Medulla oblongata (tissue), 1 donor: Measurements from ENCODE around the gene SLC25A41.

Experiments
- DNase-seq: peaks from one replicate; pipeline ENCODE4 v3.0.0-alpha.2; 2015; ENCODE audit errors: extremely low spot score

The SLC25A41 gene

DNA sequence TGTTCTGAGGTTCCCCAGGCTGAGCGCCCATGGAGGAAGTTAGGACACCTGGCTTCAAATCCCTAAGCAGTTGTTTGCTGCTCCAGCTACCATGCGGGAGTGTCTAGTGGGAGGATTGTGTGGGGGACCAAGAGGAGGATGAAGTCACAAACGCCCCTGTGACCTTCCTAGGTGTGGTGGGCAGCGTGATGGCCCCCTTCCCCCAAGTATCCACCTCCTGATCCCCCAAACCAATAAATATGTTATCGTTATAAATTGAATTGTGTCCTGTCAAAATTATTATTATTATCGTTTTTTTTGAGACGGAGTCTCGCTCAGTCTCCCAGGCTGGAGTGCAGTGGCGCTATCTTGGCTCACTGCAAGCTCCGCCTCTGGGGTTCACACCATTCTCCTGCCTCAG lies at the start of gene SLC25A41:
SLC25A41 (minus strand) TSS at position 101 of the 400 bp plus-strand sequence; CDS start at position 31, 70 bp downstream.
- DNase-seq, result no peak

DNA sequence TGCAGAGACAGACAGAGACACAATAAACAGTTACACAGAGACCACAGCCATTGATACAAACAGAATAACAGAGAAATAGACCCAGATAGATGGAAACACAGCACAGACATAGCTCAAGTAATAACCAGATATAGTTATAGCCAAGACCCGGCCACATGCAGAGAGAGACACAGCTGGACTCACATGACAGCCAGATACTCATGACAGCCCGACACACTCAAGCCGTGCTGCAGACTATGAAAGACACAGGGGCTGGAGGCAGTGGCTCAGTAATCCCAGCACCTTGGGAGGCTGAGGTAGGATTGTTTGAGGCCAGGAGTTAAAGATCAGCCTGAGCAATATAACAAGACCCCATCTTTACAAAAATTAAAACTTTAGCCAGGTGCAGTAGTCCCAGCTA lies 49.7 kb upstream of the SLC25A41 start:
- no peak for DNase-seq

DNA sequence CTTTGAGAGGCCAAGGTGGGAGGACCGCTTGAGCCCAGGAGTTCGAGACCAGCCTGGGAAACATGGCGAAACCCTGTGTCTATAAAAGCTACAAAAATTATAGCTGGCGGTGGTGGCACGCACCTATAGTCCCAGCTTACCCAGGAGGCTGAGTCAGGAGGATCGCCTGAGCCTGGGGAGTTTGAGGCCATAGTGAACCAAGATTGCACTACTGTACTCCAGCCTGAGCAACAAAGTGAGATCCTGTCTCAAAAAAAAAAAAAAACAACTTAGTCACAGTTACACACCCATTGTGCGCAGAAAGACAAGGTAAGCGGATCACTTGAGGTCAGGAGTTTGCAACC lies 48.8 kb upstream of the SLC25A41 start:
- DNase-seq, result no peak

- DNase-seq, result peak; percentile 72
Observed at GRCh38 chr19:6481541-6482342, 48.2 kb upstream of the SLC25A41 start, which contains the start of gene DENND1C. DENND1C (minus strand) TSS chr19:6481787; CDS start chr19:6481695, 92 bp downstream.

GRCh38 chr19:6480848-6481415 lies 47.4 kb upstream of the SLC25A41 start:
- no peak for DNase-seq

DNA sequence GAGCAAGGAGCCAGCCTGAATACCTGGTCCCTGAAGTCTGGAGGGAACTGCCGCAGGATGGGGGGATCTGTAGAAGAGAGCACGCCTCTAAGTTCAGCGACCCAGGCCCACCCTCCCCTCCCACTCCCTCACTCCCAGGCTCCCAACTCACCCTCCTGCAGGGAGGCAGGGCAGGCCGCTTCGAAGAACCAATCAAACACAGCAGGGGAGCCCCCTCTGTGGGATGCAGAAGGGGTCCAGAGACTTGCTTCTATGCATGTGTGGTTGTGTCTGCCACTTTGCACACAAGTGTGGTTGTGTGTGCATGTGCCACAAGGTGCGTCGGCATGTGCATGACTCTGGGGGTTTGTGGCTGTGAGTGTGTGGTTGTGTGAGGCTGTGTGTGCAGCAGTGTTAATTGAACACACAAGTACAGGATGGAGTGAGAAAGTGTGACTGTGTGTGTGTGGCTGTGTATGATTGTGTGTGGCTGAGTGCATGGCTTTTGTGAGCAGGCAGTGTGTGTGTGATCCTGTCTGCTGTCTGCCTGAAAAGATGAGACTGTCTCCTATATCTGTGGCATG lies 46.4 kb upstream of the SLC25A41 start:
- no peak for DNase-seq

GRCh38 chr19:6478815-6479214 lies 45.3 kb upstream of the SLC25A41 start:
- DNase-seq, result no peak

- DNase-seq, result no peak
Observed at GRCh38 chr19:6476896-6477431, 43.4 kb upstream of the SLC25A41 start.

DNA sequence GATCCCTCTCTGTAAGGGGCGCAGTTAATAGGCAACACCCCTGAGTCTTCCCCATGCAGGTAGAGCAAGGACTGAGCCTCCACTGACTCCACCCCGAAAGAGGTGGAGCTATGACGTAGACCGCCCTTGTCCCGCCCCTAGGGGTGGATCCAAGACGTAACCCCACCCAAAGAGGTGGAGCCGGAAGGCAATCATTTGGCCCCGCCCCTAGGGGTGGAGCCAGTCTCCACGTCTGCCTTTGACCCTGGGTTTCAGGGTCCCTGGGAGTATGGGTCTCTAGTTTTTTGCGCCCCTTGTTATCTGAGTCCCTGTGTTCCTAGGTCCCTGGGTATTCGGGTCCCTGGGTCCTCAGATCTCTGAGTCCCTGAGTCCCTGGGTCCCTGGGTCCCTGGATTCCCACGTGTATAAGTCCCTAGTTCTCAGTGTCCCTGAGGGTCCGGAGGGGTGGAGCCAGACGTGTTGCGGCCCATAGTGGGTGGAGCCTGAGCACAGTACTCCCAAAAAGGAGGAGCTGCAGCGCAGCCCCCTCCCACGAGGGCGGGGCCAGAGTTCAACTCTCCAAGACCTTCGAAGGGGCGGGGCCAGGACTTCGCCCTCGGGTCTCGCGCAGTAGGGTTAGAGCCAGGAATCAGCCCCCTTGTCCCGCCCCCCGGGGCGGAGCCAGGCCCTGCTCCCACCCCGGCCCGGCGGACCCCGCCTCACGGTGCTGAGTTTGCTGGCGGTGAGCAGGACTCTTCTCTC lies 42.8 kb upstream of the SLC25A41 start:
- DNase-seq, result peak; percentile 66

DNA sequence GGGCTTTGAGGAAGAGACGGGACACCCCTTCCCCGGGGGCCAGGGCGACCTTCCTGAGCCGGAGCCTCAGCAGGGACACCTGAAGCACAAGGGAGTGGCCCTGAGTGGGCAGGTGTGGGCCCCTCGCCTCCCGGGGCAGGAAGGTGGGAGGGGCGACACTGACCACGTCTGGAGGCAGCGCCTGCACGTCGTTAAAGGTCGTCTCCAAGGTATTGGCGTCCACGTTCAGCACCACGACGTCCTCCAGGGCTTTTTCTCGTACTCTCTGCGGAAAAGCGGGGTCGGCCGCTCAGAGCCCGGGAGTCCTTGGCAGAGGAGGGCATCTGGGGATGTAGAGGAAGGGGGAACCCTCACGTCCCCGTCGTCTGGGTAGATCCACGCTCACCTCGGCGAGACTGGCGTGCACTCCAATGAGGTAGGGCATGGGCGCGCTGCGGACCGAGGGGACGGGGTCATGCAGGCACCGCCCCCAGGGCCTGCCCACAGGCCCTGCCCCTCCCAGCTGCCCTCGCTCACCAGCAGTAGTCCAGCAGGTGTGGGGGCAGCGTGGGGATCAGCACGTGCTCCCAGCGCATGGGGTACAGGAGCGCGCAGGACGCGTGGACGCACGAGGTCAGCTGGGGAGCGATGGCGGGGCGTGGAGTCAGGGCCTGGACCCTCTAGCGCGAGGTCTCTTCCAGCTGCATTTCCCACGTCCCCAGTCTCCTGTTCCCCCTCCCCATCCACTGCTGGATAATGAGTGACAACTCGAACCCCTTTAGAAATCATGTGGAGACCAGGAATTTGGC lies 42.0 kb upstream of the SLC25A41 start:
- no peak for DNase-seq

- DNase-seq, result no peak
Observed at GRCh38 chr19:6473647-6474046, 40.1 kb upstream of the SLC25A41 start.

DNA sequence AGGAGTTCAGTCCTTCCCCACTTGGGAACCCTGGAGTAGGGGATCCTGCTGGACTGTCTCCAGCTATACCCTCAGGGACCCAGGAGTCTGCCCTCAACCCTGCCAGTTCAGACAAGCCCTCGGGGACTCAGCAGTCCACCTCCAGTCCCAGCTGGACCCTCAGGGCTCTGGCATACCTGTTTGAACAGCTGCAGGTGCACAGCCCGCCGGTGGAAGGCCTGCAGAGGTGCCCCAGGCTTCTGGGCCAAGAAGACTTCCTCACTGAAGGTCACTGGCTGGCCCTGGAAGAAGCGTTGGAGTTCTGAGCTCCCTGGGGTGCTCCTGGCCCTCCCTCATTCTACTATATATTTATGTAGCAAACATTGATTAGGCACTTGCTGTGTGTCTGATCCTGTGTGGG lies 39.1 kb upstream of the SLC25A41 start:
- no peak for DNase-seq

GRCh38 chr19:6471076-6471475 lies 37.5 kb upstream of the SLC25A41 start:
- DNase-seq, result no peak

DNA sequence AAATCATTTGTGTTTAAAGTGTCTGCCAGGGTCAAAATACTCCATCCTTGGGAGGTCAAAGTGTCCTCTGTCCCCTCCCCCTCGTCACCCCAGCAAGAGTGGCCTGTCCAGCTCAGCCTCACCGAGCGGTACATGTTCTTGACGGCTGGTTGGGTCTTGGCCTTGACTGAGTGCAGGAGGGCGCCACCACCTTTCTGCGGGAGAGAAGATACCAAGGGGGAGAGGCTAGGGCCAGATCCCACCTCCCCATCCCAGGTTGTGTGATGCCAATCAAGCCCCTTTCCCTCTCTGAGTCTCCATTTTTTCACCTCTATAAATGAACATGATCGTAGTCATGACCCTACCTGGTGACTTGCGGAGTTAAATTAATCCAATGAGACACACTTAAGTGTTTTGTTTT lies 36.6 kb upstream of the SLC25A41 start:
- DNase-seq, result no peak

DNA sequence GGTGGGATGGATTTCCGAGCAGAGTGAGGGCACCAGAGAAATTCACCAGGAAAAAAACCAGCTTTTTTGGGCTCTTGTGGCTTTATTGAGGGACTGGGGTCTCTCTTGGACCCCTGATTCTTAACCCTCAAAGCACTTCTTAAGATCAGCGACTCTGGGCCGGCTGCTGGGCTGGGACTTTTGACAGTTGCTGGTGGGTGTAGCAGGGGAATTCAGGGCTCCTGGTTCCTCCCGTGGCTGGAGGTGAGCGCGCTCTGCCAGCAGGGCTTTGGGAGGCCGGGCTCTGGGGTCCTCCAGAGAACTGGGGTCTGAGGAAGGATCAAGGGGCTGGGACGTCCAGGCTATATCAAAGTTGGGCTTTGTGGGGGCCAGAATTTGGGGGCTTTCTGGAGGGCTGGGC lies 33.8 kb upstream of the SLC25A41 start:
- no peak for DNase-seq

DNA sequence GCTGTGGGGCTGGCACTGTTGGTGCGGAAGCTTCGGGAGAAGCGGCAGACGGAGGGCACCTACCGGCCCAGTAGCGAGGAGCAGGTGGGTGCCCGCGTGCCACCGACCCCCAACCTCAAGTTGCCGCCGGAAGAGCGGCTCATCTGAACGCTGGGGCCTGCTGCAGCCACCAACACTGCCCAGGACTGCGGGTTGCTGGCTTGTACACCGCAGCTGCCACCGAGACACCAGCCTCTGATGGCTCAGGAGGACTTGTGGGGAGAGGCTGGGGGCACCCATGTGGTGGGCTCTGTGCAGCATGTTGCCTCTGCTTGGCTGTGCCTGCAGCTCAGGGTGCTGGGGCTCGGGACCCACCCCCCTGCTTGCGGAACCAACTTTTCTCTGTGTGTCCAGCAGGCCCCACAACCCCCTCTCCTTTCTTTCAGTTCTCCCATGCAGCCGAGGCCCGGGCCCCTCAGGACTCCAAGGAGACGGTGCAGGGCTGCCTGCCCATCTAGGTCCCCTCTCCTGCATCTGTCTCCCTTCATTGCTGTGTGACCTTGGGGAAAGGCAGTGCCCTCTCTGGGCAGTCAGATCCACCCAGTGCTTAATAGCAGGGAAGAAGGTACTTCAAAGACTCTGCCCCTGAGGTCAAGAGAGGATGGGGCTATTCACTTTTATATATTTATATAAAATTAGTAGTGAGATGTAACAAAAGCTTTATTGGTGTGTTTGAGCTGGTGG lies 33.1 kb upstream of the SLC25A41 start:
- no peak for DNase-seq

DNA sequence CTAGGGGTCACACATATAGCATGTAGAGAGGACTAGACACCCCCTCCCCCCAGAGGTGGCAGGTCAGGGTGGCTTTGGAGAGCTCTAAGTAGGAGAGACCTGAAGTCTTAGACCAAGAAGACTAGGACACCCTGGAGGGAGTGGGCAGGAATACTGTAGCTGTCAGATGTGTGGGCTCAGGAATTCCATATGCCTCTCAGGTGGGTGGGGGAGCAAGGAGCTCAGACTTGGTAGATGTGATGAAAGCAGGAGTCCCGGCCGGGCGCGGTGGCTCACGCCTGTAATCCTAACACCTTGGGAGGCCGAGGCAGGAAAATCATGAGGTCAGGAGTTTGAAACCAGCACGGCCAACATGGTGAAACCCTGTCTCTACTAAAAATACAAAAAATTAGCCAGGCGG lies 32.1 kb upstream of the SLC25A41 start:
- no peak for DNase-seq

GRCh38 chr19:6465006-6465405 lies 31.4 kb upstream of the SLC25A41 start:
- no peak for DNase-seq

DNA sequence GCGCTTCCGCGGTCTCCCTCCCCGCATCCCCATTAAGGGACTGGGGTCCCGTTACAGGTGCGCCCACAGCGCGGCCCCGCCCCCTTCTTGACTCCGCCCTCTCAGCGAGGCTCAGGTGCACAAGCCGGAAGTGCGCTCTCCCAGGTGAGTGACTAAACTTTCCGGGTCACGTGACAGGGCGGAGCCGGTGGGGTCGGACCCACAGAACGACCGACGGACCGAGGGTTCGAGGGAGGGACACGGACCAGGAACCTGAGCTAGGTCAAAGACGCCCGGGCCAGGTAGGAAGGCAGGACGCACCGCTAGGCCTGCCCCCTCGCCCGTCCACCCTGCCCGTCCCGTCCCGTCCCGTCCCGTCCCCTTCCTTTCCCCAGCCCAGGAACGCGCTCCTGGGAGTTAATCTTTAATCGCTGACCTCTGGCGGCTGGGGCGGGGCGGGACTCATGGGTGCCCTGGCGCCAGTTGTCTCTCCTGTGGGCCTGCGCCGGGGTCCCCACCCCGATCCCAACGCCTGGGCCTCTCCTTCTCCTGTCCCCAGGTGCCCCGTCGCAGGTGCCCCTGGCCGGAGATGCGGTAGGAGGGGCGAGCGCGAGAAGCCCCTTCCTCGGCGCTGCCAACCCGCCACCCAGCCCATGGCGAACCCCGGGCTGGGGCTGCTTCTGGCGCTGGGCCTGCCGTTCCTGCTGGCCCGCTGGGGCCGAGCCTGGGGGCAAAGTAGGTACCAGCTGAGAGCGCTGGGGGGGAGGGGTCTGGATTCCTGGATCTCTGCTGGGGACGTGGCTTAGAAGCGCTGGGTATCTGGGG lies 30.7 kb upstream of the SLC25A41 start, which contains the start of gene CRB3:
CRB3 (plus strand) TSS at position 202 of the 804 bp plus-strand sequence; CDS start at position 633, 431 bp downstream.
- no peak for DNase-seq
